RWPE2 (cell line): ENCODE results near the gene BMPER.

ENCODE experiments used
- ATAC-seq: fragments of 200-7000 bp; cut with Tn5 transposase; 3 replicates; pipeline ENCODE4 v1.9.1; 2021; ENCODE audit warnings: low read depth
- DNase-seq: peaks from one replicate; pipeline ENCODE4 v3.0.0-alpha.2; 2020; ENCODE audit warnings: low spot score
- H3K27ac ChIP-seq: fragments of 450-650 bp; 2 replicates; pipeline ENCODE4 v1.5.1; 2017; ENCODE audit warnings: mild to moderate bottlenecking; ENCODE audit not compliant: poor library complexity, severe bottlenecking
- H3K27me3 ChIP-seq: fragments of 250-450 bp; sonication (Bioruptor Pico); 2 replicates; pipeline ENCODE4 v1.5.1; 2021; ENCODE audit warnings: mild to moderate bottlenecking, moderate library complexity; ENCODE audit not compliant: insufficient read depth, poor library complexity, severe bottlenecking
- H3K36me3 ChIP-seq: fragments of 250-450 bp; sonication (Bioruptor Pico); 2 replicates; pipeline ENCODE4 v1.5.1; 2020; ENCODE audit warnings: low read depth, mild to moderate bottlenecking, moderate library complexity
- H3K4me1 ChIP-seq: fragments of 250-450 bp; sonication (Bioruptor Pico); 2 replicates; pipeline ENCODE4 v1.5.1; 2021; ENCODE audit warnings: mild to moderate bottlenecking, moderate library complexity; ENCODE audit not compliant: insufficient read depth, poor library complexity, severe bottlenecking
- H3K4me3 ChIP-seq: fragments of 250-450 bp; sonication (Bioruptor Pico); 2 replicates; pipeline ENCODE4 v1.5.1; 2021; ENCODE audit warnings: mild to moderate bottlenecking, moderate library complexity; ENCODE audit not compliant: severe bottlenecking
- H3K9me3 ChIP-seq: fragments of 250-450 bp; sonication (Bioruptor Pico); 2 replicates; pipeline ENCODE4 v1.5.1; 2021; ENCODE audit warnings: mild to moderate bottlenecking, moderate library complexity; ENCODE audit not compliant: severe bottlenecking
- TF ChIP-seq, protein P1 (sequence below): fragments of 450-650 bp; IDR thresholded peaks from one replicate; pipeline ENCODE4 v1.5.1; 2017; ENCODE audit warnings: mild to moderate bottlenecking, moderate library complexity; ENCODE audit not compliant: poor library complexity, severe bottlenecking

The BMPER gene

DNA sequence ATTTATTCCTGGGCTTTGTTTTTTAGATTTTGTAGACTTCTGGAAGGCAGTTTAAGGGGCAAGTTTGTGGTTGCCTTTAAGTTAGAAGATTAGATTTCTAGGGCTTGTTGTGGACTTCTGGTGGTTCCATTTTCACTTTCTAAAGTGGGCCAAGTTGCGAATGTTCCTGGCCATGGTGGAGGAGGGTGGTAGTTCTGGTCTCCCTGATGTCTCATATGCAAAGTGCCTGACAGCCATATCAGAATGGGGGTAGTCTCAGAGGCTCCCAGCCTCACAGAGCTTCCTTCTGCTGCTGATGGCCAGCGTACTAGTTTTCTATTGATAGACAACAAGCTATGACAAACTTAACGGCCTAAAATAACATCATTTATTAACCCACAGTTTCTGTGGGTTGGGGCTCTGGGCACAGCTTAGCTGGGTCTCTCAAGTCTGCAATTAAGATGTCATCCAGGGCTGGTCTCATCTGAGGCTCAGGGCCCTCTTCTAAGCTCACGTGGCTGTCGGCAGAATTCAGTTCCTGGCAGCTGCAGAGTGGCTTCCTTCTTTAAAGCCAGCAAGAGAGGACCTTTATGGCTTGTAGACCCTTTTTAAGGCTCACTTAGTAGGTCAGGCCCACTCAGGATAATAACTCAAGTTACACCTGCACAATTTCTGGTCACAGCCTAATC, 44.8 kb downstream of the BMPER start:
- no peak overlapping the region for H3K27ac ChIP-seq
- no peak overlapping the region for H3K4me3 ChIP-seq
- H3K4me1 ChIP-seq: no peaks in the 10 kb centered on the region
- no peaks in the 10 kb centered on the region for H3K9me3 ChIP-seq
- no peak for ATAC-seq
- no peaks in the 10 kb centered on the region; the same call in 1 of the 2 replicates for H3K36me3 ChIP-seq
- H3K27me3 ChIP-seq: no peaks in the 10 kb centered on the region
- TF ChIP-seq, protein P1, sequence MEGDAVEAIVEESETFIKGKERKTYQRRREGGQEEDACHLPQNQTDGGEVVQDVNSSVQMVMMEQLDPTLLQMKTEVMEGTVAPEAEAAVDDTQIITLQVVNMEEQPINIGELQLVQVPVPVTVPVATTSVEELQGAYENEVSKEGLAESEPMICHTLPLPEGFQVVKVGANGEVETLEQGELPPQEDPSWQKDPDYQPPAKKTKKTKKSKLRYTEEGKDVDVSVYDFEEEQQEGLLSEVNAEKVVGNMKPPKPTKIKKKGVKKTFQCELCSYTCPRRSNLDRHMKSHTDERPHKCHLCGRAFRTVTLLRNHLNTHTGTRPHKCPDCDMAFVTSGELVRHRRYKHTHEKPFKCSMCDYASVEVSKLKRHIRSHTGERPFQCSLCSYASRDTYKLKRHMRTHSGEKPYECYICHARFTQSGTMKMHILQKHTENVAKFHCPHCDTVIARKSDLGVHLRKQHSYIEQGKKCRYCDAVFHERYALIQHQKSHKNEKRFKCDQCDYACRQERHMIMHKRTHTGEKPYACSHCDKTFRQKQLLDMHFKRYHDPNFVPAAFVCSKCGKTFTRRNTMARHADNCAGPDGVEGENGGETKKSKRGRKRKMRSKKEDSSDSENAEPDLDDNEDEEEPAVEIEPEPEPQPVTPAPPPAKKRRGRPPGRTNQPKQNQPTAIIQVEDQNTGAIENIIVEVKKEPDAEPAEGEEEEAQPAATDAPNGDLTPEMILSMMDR: no peak
- no peak for DNase-seq

DNA sequence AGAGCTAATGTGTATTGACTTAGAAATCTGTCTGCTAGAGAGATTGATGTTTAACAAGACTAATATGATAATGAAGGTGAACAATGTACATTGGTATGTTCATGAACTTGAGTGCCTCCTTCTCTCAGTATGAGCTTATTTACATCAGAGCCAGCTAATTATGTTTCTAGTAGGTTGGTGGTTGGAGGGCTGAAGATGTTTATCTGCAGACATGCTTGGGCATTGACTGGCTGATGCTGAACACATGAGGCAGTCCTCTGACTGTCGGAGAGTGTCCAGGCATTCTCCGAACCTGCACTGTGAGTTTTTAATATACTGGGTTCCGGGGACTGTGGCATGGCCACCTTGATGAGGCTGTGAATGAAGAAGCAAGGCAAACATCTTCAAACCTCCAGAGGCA, 47.5 kb downstream of the BMPER start:
- H3K4me3 ChIP-seq: no peak overlapping the region
- no peak overlapping the region for H3K27ac ChIP-seq
- no peaks in the 10 kb centered on the region for H3K36me3 ChIP-seq
- no peaks in the 10 kb centered on the region for H3K4me1 ChIP-seq
- no peaks in the 10 kb centered on the region for H3K27me3 ChIP-seq
- H3K9me3 ChIP-seq: no peaks in the 10 kb centered on the region
- TF ChIP-seq, protein P1: no peak
- ATAC-seq (no peak), DNase-seq (no peak)

DNA sequence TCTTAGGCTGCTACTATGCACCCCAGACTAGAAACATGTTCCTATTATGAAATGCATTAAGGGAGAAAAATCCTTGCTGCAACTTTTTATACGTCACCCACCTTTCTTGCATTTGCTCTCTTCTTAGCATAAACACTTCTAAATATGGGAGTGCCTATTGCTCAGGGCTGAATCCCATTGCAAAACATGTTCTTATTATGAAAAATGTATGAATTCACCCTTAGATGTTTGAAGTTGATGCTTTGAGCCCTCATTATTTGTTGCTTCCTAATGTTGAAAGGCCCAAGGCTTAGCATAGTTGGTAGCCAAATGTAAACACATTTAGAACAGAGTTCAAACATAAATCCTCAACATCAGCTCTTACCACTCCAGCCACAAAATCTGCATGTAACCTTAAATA, 52.8 kb downstream of the BMPER start:
- TF ChIP-seq, protein P1: no peak

DNA sequence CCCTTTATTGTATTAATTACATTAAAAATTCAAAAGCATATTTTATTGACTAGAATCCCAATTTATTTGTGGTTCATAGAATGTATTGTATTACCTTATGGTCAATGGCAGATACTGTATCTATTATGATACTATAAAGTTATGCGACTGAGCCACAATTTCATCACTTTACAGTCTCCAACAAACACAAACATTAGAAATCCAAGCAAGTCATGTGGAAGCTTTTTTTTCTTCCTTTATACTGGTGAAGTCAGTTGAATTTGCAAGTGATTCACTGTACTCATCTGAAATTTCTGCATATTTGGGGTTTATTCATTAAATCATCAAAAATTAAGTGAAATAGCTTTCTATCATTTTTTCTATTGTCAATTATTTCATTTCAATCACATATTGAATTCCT, 54.3 kb downstream of the BMPER start:
- TF ChIP-seq, protein P1: no peak
- H3K27me3 ChIP-seq: no peaks in the 10 kb centered on the region
- no peaks in the 10 kb centered on the region for H3K36me3 ChIP-seq
- DNase-seq (no peak), ATAC-seq (no peak)
- no peaks in the 10 kb centered on the region for H3K9me3 ChIP-seq
- no peak overlapping the region for H3K4me3 ChIP-seq
- H3K27ac ChIP-seq: no peak overlapping the region
- H3K4me1 ChIP-seq: no peaks in the 10 kb centered on the region

More for the DNA sequence above, 52.8 kb downstream of the BMPER start:
- no peak overlapping the region for H3K4me3 ChIP-seq
- ATAC-seq (no peak), DNase-seq (no peak)
- no peaks in the 10 kb centered on the region for H3K27me3 ChIP-seq
- no peaks in the 10 kb centered on the region for H3K9me3 ChIP-seq
- H3K36me3 ChIP-seq: no peaks in the 10 kb centered on the region
- H3K27ac ChIP-seq: no peak overlapping the region
- no peaks in the 10 kb centered on the region for H3K4me1 ChIP-seq

DNA sequence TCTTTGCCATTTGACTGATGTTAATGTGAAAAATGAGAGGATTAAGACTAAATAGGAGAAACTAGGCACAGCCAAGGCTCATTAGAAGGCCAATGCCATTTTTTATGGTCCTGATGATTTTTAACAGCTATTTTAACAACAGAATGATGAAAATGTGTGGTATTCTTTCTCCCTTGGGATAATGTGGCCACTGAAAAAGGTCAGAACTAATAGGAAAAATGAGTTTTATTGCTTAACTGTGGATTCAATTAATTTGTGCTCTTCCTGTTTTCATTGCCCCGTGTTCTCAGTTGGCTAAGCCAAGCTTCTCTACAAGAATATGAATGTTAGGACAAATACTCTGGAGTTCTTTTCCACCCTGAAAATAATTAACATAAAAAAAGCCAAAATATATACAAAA, 56.6 kb downstream of the BMPER start:
- no peaks in the 10 kb centered on the region for H3K36me3 ChIP-seq
- H3K9me3 ChIP-seq: no peaks in the 10 kb centered on the region
- no peak overlapping the region for H3K4me3 ChIP-seq
- TF ChIP-seq, protein P1: no peak
- no peaks in the 10 kb centered on the region for H3K4me1 ChIP-seq
- ATAC-seq: no peak
- no peak for DNase-seq
- no peaks in the 10 kb centered on the region for H3K27me3 ChIP-seq
- no peak overlapping the region for H3K27ac ChIP-seq
